ENCODE results near the gene LRG1.
A peak's percentile ranks its signal among the peaks of the same experiment; 100 is the strongest.
"Not testable (repeated sequence)": the region's sequence is repeated elsewhere in the genome, so short reads cannot be mapped to it uniquely, and the experiment has no call there.

The LRG1 gene

DNA sequence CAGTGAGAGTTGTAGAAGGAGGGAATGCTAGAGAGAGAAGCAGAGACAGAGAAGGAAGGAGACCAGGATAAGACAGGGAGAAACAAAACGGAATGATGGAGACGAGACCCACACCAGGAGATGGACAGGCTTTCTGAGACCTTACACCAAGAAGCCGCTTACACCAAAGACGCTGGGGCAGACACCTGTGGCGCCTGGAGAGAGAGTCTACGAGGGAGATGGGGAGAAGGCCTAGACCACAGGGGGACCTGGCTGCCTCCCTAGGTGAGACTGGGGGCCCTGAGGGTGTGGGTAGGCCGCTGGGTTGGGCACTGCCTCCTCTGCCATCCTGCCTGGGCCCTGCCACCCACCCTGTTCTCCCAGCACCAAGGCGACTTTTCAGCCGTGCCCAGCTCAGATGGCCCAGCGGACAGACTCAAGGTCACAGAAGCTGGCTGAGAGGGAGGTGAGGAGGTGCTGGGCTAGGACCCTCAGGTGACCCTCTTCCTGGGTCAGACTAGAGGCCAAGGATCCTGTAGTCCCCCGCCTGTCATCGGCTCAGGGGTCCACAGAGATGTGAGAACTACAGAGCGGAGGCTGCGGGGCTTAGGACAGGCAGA, 9.8 kb downstream of the LRG1 start:
- no peak for DNase-seq (ENCODE audit: low spot score)

GRCh38 chr19:4528843-4529242, 11.0 kb downstream of the LRG1 start:
- DNase-seq (ENCODE audit: low spot score) = no peak

- not testable (repeated sequence) for DNase-seq (ENCODE audit: low spot score)
These were observed 12.5 kb downstream of the LRG1 start for GRCh38 chr19:4527377-4527776.

- no peak for DNase-seq (ENCODE audit: low spot score)
These were observed 14.3 kb downstream of the LRG1 start for GRCh38 chr19:4525563-4526002.

- peak; percentile 76 for DNase-seq (ENCODE audit: low spot score)
These were observed 14.9 kb downstream of the LRG1 start for GRCh38 chr19:4524808-4525562.

DNA sequence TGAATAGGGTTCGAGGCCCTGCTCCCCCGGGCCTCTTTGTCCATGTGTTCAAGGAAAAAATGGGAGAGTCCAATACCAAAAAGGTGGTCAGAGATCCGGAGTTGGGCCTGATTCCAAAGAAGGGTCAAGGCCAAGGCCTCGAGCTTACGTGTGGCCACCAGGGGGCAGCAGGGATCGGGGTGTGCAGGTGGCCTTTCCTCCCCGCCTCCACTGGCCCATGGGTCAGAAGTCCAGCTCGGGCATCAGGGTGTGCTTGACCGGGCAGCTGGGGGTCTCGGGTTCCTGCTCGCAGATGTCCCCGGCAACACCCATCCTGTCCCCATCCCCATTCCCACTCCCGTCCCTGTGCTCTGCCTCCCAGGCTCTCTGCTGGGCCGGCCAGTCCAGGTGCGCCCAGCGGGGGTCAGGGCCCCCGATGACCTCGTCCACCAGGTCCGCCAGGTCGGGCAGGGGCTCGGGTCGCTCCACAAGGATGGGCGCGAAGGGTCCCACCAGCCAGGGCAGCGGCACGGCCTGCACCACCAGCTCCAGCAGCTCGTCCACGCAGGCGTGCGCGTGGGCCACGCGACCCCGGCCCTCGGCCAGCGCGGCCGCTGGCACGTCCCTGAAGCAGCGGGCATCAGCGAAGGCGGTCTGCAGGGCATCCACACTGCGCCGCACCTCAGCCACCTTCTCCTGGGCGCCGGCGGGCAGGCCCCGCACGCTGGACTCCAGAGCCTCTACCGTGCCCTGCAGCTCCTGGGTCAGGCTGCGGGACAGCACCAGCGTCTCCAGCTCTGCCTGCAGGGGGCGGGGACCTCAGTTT, 16.3 kb downstream of the LRG1 start:
- peak; percentile 89 for DNase-seq (ENCODE audit: low spot score)

- no peak for DNase-seq (ENCODE audit: low spot score)
These were observed 17.4 kb downstream of the LRG1 start for GRCh38 chr19:4522291-4523002.

DNA sequence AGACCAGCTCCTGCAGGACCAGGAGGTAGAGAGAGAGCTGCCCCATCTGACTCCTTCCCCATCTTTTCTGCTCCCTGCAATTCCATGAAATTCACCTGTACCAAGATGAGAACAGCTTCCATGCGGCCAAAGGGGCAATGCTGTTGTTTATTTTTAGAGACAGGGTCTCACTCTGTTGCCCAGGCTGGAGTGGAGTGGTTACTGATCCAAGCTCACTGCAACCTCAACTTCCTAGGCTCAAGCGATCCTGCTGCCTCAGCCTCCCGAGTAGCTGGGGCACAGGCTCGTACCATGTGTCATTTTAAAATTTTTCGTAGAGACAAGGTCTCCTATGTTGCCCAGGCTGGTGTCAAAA, 18.0 kb downstream of the LRG1 start:
- DNase-seq (ENCODE audit: low spot score) = no peak

DNA sequence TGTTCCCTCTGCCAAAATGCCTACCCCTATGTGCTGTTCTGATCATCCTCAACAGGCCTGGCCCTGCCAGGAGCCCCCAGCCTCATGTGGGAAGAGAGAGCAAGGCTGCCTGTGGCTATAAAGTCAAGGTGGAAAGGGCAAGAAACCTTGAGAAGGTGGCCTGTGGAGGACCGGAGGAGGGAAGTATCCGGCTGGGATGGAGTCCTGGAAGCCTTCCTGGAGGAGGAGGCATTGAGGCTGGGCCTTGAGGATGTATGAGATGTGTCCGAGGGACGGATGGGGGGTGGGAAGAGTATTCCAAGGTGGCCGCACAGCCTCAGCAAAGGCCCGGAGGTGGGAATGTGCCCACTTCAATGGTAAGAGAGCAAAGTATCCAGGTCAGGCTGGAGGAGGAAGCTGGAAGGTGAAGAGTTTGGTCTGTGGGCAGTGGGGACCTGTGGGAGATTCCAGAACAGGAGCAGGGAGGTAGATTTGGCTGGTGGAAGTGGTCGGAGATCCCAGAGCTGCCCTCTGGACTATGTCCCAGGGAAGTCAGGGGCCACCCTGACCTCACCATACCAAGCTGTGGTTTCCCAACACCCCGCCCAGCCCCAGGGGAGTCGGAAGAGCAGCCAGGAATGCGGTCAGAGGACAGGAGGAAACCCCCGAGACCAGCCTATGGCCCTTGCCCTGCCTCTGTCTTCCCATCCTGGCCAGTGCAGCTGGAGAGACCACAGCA, 18.5 kb downstream of the LRG1 start:
- no peak for DNase-seq (ENCODE audit: low spot score)

- DNase-seq (ENCODE audit: low spot score) = no peak
These were observed 20.1 kb downstream of the LRG1 start for GRCh38 chr19:4519521-4520277.

- no peak for DNase-seq (ENCODE audit: low spot score)
These were observed 20.7 kb downstream of the LRG1 start for GRCh38 chr19:4519172-4519496.

GRCh38 chr19:4518345-4519171, 21.3 kb downstream of the LRG1 start, which contains the start of gene PLIN4:
TSS of gene PLIN4 (minus strand) at chr19:4518486. CDS start at chr19:4518272, 214 bp downstream.
- DNase-seq (ENCODE audit: low spot score) = peak; percentile 80

GRCh38 chr19:4517451-4518057, 22.3 kb downstream of the LRG1 start:
- DNase-seq (ENCODE audit: low spot score) = no peak

GRCh38 chr19:4516939-4517300, 22.9 kb downstream of the LRG1 start:
- no peak for DNase-seq (ENCODE audit: low spot score)

DNA sequence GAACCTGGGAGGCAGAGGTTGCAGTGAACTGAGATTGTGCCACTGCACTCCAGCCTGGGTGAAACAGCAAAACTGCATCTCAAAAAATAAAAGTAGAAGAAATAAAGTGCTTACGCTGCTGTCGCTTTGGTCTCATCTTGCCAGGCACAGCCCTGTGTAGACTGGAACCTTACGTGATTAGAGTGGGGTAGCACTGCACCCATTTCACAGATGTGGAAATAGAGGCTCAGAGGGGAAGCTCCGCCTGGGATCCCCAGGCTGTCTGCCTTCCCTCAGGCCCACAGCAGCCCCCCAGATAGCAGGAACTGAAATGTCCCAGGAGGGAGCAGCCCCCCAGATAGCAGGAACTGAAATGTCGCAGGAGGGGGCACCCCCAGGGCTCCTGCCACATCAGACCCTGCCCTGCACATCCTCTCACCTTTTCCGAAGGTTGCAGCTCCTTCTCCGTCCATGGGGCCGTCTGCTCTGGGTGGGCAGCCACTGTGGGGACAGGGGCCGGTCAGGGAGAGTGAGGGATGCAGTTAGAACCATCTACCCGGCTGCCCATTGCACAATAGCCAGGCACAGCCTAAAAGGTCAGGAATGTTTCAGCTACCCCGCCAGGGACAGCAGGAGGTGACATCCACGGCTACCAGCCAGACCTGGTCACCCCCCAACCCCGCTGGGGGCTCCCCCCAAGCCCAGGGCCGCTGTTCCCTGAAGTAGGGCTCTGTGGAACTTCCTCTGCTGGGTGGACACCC, 23.5 kb downstream of the LRG1 start:
- DNase-seq (ENCODE audit: low spot score) = no peak

DNA sequence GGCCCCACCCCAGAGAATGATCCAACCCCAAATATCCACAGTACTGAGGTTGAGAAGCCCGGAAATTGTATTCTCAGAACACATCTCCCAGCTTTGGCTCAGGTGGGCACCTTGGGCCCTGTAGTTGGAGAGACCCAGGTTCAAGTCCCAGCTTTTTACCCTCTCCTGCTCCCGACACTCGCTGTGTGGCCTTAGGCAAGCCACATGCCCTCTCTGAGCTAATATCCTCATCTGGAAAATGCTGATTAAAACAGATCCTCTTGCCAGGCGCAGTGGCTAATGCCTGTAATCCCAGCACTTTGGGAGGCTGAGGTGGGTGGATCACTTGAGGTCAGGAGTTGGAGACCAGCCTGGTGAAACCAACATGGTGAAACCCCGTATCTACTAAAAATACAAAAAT, 24.1 kb downstream of the LRG1 start:
- no peak for DNase-seq (ENCODE audit: low spot score)

DNA sequence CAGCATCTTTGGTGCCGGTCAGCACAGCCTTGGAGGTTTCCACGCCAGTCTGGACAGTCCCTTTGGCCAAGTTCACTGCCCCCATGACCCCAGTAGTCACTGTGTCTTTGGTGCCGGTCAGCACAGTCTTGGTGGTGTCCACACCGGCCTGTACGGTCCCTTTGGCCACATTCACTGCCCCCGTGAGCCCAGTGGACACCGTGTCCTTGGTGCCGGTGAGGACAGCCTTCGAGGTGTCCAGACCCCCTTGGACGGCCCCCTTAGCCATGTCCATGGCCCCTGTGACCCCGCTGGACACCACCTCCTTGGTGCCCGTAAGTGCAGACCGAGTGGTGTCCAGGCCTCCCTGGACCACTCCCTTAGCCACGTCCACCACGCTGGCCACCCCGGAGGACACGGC, 26.6 kb downstream of the LRG1 start:
- no peak for DNase-seq (ENCODE audit: low spot score)

DNA sequence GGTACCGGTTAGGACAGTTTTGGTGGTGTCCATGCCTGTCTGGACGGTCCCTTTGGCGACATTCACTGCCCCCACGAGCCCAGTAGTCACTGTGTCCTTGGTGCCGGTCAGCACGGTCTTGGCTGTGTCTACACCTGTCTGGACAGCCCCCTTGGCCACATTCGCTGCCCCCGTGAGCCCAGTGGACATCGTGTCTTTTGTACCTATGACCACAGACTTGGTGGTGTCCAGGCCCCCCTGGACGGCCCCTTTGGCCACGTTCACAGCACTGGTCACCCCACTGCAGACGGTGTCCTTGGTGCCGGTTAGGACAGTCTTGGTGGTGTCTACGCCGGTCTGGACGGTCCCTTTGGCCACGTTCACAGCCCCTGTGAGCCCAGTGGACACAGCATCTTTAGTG, 27.8 kb downstream of the LRG1 start:
- no peak for DNase-seq (ENCODE audit: low spot score)
